RCC 7860 (cell line): Measurements from ENCODE around the gene UNK.
"Not testable (repeated sequence)": the region's sequence is repeated elsewhere in the genome, so short reads cannot be mapped to it uniquely, and the experiment has no call there.

ENCODE experiments used
- DNase-seq: peaks from one replicate; pipeline ENCODE4 v3.0.0-alpha.2; 2015; ENCODE audit warnings: low spot score
- FAIRE-seq: peaks from 2 replicates; lab custom pipeline; 2012; peaks lifted over from hg19 to GRCh38; lab: Jason Lieb, UNC

The UNK gene

DNA sequence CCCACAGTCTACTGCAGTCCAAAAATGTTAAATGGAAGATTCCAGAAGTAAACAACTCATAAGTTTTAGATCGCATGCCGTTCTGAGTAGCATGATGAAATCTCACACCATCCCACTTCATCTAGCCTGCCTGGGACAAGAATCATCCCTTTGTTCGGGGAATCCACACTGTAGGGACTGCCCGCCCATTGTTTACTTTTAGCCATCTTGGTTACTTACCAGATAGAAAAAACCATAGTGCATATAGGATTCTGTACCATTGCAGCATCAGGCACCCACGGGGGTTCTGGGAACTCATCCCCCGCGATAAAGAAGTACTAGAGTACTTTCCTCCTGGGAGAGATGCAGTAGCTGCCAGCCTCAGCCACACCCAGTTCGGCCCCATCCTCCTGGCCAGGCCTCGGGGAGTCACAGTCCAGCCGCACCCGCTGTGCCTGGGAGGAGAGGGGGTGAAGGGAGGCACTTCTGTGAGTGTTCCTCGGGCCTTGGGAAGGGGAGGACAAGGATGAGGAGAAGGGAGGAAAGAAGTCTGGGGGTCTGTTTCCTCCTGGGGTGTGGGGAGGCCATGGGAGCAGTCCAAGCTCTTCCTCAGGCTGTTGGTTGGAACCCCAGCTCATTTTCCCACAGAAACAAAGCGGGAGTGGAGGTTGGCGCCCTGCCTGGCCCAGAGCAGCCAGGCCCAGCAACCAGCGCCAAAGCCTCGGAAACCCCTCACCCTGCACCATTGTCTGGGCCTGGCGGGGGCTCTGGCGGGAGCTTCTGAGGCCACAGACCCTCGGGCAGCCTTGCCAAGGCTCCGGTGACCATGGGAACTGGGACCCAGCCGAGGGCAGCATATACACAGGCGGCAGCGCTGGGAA, 84.9 kb downstream of the UNK start:
- DNase-seq (no peak), FAIRE-seq (no peak)

GRCh38 chr17:75870228-75870627, 85.6 kb downstream of the UNK start:
- DNase-seq, FAIRE-seq: not testable (repeated sequence)

GRCh38 chr17:75872434-75873351, 88.1 kb downstream of the UNK start:
- DNase-seq (peak; percentile 65), FAIRE-seq (no peak)

DNA sequence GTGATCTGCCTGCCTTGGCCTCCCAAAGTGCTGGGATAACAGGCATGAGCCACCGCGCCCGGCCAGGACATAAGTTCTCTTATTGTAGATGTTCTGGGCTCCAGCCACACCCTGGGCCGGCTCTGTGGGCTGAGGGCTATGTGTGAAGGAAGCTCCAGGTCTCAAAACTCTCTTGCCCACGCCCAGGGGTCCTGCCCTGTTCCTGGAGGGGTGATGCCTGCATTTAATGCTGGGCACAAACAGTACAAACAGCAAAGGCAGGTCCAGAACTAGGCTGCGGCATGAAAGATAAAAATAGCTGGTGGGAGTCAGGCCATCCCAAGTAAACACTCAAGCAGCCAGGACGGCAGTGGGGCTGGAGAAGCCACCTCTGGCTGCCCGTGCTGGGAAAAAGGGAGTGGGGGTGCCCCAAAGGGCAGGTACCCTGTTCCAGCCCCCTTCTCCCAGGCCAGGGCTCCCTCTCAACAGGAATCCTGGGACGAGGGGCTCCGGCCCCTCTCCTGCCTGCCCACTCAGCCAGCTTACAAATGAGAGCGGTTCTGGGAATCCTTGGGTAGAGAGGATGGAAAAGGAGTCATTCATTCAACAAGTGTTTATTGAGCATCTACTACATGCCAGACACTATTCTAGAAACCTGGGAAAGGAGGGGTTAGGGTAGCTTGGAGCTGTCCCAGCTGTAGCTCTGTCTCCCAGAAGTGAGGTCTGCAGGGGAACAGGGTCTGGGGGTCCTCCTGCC, 89.1 kb downstream of the UNK start:
- DNase-seq (no peak), FAIRE-seq (no peak)

GRCh38 chr17:75874323-75875181, 89.9 kb downstream of the UNK start:
- no peak for DNase-seq
- no peak for FAIRE-seq
